MCF 10A (cell line): Measurements from ENCODE around the gene FAM161A. TPM values are rescaled to one million over a fixed set of nuclear protein-coding genes. Genes with fewer than 3 reads are reported as not detected.

Experiments used
- BruUV-seq: library from RNA; stranded (reverse); fragments of 400-500 nt; replicated peaks from 2 replicates; lab custom pipeline; 2021; lab: Mats Ljungman, UMichigan
- CTCF ChIA-PET: fragments of 300-600 bp; sonication (Branson Sonifier 250); formaldehyde crosslinking; extraction: SDS; loops from one replicate; lab custom pipeline; 2021; ENCODE audit warnings: antibody characterized with exemption, inconsistent platforms; lab: Yijun Ruan, JAX
- POLR2A ChIA-PET: fragments of 300-600, 350-650 bp; sonication (Branson Sonifier 250); formaldehyde crosslinking; extraction: SDS; loops from one replicate; lab custom pipeline; 2020; ENCODE audit warnings: antibody characterized with exemption, inconsistent platforms; lab: Yijun Ruan, JAX
- DNase-seq: peaks from one replicate; pipeline ENCODE4 v3.0.0-alpha.2; 2018; ENCODE audit not compliant: unreplicated experiment
- H3K27ac Mint-ChIP-seq: one replicate; pipeline ENCODE4 v1.8.0; 2022; ENCODE audit warnings: mild to moderate bottlenecking, low read depth, mixed read lengths; ENCODE audit not compliant: unreplicated experiment
- H3K27me3 Mint-ChIP-seq: one replicate; pipeline ENCODE4 v1.8.0; 2022; ENCODE audit warnings: mixed read lengths; ENCODE audit not compliant: insufficient read depth, unreplicated experiment
- H3K36me3 Mint-ChIP-seq: one replicate; pipeline ENCODE4 v1.8.0; 2022; ENCODE audit warnings: mild to moderate bottlenecking, moderate library complexity, mixed read lengths; ENCODE audit not compliant: insufficient read depth, unreplicated experiment
- H3K4me1 Mint-ChIP-seq: one replicate; pipeline ENCODE4 v1.8.0; 2022; ENCODE audit warnings: mixed read lengths; ENCODE audit not compliant: insufficient read depth, unreplicated experiment
- H3K4me3 Mint-ChIP-seq: one replicate; pipeline ENCODE4 v1.8.0; 2022; ENCODE audit warnings: mild to moderate bottlenecking, moderate library complexity, mixed read lengths; ENCODE audit not compliant: unreplicated experiment
- H3K9me3 Mint-ChIP-seq: one replicate; pipeline ENCODE4 v1.8.0; 2022; ENCODE audit warnings: mixed read lengths; ENCODE audit not compliant: unreplicated experiment
- intact Hi-C: fragments of 100-400 bp; cut with micrococcal nuclease; formaldehyde crosslinking; loops from 2 replicates; pipeline ENCODE4 v1.14.1; 2022
- total RNA-seq: library from RNA; stranded (reverse); gene quantifications from 2 replicates; pipeline ENCODE4 v1.2.3, GENCODE V29; 2022
- TF ChIP-seq, protein P1 (sequence below): fragments of 200-600 bp; IDR thresholded peaks from one replicate; pipeline ENCODE4 v1.8.0; 2022; ENCODE audit warnings: antibody characterized with exemption, mild to moderate bottlenecking; ENCODE audit not compliant: unreplicated experiment

Gene FAM161A
- total RNA-seq, 1 experiment from 2014 or later, result 1.7 TPM

DNA sequence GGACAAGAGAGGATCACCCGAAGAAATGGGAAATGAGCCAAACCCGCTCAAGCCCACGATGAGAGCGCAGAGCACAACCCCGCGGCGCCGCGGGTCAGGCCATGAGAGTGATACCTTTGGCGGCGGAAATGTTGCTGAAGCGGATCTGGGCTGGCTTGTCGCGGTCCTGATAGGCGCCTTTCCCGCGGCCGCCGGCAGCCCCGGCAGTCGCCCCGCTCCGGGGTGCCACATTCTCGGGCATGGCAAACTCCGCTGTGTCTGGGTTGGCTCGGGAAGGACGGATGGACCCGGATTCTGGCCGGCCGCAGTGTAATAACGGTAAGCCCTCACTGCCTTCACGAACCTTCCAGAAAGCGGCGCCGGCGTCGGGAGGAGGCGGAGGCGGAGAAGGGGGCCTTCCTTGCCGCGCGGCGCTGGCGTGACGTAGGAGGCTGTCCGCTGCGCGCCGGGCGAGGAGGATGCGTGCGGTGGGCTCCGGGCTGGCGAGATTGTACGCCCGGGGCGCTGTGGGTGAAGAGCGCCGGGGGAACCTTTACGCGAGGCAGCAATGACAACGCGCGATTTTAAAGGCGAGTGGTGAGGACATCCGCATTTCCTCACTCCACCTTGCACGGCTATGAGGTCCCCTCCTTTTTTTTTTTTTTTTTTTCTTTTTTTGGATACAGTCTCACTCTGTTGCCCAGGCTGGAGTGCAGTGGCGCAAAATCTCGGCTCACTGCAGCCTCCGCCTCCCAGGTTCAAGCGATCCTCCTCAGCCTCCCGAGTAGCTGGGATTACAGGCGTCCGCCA is 34.6 kb upstream of the FAM161A start, which contains the start of gene CCT4:
CCT4 (minus strand) TSS at position 390 of the 789 bp plus-strand sequence; CDS start at position 241, 149 bp downstream.
- no peaks in the 10 kb centered on the region for H3K9me3 Mint-ChIP-seq
- peak; percentile 84 for DNase-seq
- POLR2A ChIA-PET, result interaction anchor here (0.6 to 2.0 kb wide), 10 partner anchors 10 to 711 kb away, joined by 3 to 16 read pairs (median 4); partner anchors contain the start of genes COMMD1 and FAM161A
- CTCF ChIA-PET, result interaction anchor here (1.5 to 2.6 kb wide), 2 partner anchors 10 to 17 kb away, joined by 3 to 9 read pairs; partner anchors contain the start of gene COMMD1
- BruUV-seq, result no TSS peak
- no peaks in the 10 kb centered on the region for H3K27me3 Mint-ChIP-seq
- peak within 1 kb of the TSS; percentile 91 for H3K4me3 Mint-ChIP-seq
- H3K36me3 Mint-ChIP-seq, result peaks cover 40% of the 10 kb centered on the region
- TF ChIP-seq, protein P1, sequence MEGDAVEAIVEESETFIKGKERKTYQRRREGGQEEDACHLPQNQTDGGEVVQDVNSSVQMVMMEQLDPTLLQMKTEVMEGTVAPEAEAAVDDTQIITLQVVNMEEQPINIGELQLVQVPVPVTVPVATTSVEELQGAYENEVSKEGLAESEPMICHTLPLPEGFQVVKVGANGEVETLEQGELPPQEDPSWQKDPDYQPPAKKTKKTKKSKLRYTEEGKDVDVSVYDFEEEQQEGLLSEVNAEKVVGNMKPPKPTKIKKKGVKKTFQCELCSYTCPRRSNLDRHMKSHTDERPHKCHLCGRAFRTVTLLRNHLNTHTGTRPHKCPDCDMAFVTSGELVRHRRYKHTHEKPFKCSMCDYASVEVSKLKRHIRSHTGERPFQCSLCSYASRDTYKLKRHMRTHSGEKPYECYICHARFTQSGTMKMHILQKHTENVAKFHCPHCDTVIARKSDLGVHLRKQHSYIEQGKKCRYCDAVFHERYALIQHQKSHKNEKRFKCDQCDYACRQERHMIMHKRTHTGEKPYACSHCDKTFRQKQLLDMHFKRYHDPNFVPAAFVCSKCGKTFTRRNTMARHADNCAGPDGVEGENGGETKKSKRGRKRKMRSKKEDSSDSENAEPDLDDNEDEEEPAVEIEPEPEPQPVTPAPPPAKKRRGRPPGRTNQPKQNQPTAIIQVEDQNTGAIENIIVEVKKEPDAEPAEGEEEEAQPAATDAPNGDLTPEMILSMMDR, result no peak
- peak within 1 kb of the TSS; percentile 99 for H3K27ac Mint-ChIP-seq
- intact Hi-C loops, result no loop called here
- peaks cover 11% of the 10 kb centered on the region for H3K4me1 Mint-ChIP-seq

DNA sequence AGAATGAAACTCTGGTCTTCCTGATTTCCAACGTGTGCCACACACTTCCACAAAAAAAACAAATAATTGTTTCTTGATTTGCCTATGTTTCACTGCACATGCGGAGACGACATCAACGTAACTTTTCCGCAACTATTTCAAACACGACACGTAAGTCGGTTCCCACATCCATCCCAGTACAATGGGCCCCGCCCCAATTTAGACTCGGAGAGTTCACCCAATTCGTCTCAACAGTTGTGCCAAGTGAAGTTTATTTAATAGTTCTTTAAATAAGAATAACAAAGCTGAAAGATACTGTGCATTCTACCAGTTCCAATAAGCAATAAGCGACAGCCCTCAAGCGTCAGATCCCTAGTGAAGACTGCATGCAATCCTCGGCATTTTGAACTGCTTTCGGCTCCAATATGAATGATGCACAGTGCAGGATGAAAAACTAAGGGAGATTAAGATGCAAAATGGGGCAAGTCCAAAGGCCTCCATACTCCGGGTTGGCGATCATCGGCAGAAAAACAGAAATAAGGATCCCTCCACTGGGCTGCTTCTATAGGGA is 33.9 kb upstream of the FAM161A start:
- Mint-ChIP-seq H3K27ac (peak overlapping the region; percentile 99), H3K36me3 (peaks cover 47% of the 10 kb centered on the region), H3K9me3 (no peaks in the 10 kb centered on the region), H3K4me1 (peaks cover 11% of the 10 kb centered on the region), H3K4me3 (peak overlapping the region; percentile 91), H3K27me3 (no peaks in the 10 kb centered on the region)
- BruUV-seq, result TSS peak; percentile 72
- TF ChIP-seq, protein P1, result no peak
- POLR2A ChIA-PET, result interaction anchor here (0.6 to 2.0 kb wide), 10 partner anchors 14 to 710 kb away, joined by 3 to 16 read pairs (median 4); partner anchors contain the start of genes COMMD1, FAM161A and XPO1
- intact Hi-C loops, result no loop called here
- CTCF ChIA-PET, result interaction anchor here (1.5 kb wide), 1 partner anchor 18 kb away, joined by 3 read pairs; the partner anchor contains the start of gene COMMD1
- peak; percentile 35 for DNase-seq

DNA sequence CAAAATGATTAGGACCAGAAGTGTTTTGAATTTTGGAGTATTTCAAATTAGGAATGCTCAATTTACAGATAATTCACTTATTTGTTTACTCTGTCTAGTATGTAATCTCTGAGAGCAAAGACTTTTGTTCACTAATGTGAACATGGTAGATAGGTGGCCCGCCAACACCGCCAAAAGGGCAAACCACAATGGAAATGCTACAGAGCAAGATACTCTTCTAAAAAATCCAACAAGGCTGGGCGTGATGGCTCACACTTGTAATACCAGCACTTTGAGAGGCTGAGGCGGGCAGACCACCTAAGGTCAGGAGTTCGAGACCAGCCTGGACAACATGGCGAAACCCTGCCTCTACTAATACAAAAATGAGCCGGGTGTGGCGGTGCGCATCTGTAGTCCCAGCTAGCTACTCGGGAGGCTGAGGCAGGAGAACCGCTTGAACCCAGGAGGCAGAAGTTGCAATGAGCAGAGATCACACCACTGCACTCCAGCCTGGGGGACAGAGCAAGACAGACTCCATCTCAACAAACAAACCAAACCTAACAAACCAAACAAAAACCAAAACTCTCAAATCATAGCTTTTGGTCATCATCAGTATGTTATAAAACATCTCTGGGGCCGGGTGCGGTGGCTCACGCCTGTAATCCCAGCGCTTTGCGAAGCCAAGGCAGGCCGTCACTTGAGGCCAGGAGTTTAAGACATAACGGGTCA is 32.2 kb upstream of the FAM161A start:
- peaks cover 64% of the 10 kb centered on the region for H3K36me3 Mint-ChIP-seq
- TF ChIP-seq, protein P1, result no peak
- POLR2A ChIA-PET, result interaction anchor here (0.7 to 2.0 kb wide), 4 partner anchors 15 to 348 kb away, joined by 3 to 7 read pairs (median 4); partner anchors contain the start of gene XPO1
- CTCF ChIA-PET, result interaction anchor here (0.7 to 1.2 kb wide), 3 partner anchors 13 to 525 kb away, joined by 3 to 4 read pairs (median 3); partner anchors contain the start of gene COMMD1
- peak overlapping the region; percentile 91 for H3K4me3 Mint-ChIP-seq
- H3K27ac Mint-ChIP-seq, result no peak overlapping the region
- no peaks in the 10 kb centered on the region for H3K27me3 Mint-ChIP-seq
- DNase-seq, result no peak
- H3K4me1 Mint-ChIP-seq, result peaks cover 11% of the 10 kb centered on the region
- no TSS peak for BruUV-seq
- intact Hi-C loops, result no loop called here
- H3K9me3 Mint-ChIP-seq, result no peaks in the 10 kb centered on the region
